SK-N-SH treated with all-trans-retinoic acid at 6 μM for 48 hours (cell line): Measurements from ENCODE around the gene SLC16A6.

Experiments
- ARNTL ChIP-seq: fragments of 450-650 bp; formaldehyde crosslinking; IDR thresholded peaks from 2 replicates; pipeline ENCODE4 v1.5.0; 2020; ENCODE audit warnings: low read depth, mild to moderate bottlenecking, moderate library complexity, borderline replicate concordance
- CREB5 ChIP-seq: fragments of 250-450 bp; sonication (Bioruptor Pico); IDR thresholded peaks from 2 replicates; pipeline ENCODE4 v1.5.1; 2020; ENCODE audit warnings: low read depth, mild to moderate bottlenecking, moderate library complexity
- CSDC2 ChIP-seq: fragments of 250-450 bp; sonication (Bioruptor Pico); IDR thresholded peaks from 2 replicates; pipeline ENCODE4 v1.5.0; 2020; ENCODE audit warnings: mild to moderate bottlenecking, moderate library complexity
- OSR1 ChIP-seq: fragments of 250-450 bp; sonication (Bioruptor Pico); IDR thresholded peaks from 2 replicates; pipeline ENCODE4 v1.8.0; 2022; ENCODE audit warnings: moderate library complexity, mild to moderate bottlenecking, inconsistent platforms
- PATZ1 ChIP-seq: fragments of 250-450 bp; sonication (Bioruptor Pico); IDR thresholded peaks from 2 replicates; pipeline ENCODE4 v1.8.0; 2020; ENCODE audit warnings: mild to moderate bottlenecking, moderate library complexity, borderline replicate concordance
- SNAI2 ChIP-seq: fragments of 250-450 bp; sonication (Bioruptor Pico); IDR thresholded peaks from 2 replicates; pipeline ENCODE4 v1.5.0; 2020; ENCODE audit warnings: mild to moderate bottlenecking, moderate library complexity
- TOX ChIP-seq: fragments of 250-450 bp; sonication (Bioruptor Pico); IDR thresholded peaks from 2 replicates; pipeline ENCODE4 v1.8.0; 2021; ENCODE audit warnings: mild to moderate bottlenecking, moderate library complexity, borderline replicate concordance
- TSHZ2 ChIP-seq: fragments of 250-450 bp; sonication (Bioruptor Pico); IDR thresholded peaks from 2 replicates; pipeline ENCODE4 v1.5.0; 2020; ENCODE audit warnings: mild to moderate bottlenecking, moderate library complexity
- ZFP3 ChIP-seq: fragments of 250-450 bp; sonication (Bioruptor Pico); IDR thresholded peaks from 2 replicates; pipeline ENCODE4 v1.5.0; 2020; ENCODE audit warnings: mild to moderate bottlenecking, moderate library complexity
- ZFP30 ChIP-seq: fragments of 450-650 bp; formaldehyde crosslinking; IDR thresholded peaks from 2 replicates; pipeline ENCODE4 v1.5.0; 2022; ENCODE audit warnings: mild to moderate bottlenecking, moderate library complexity
- ZNF565 ChIP-seq: fragments of 450-650 bp; formaldehyde crosslinking; conservative IDR thresholded peaks from 2 replicates; pipeline ENCODE4 v1.5.0; 2020; ENCODE audit warnings: low read depth, mild to moderate bottlenecking, moderate library complexity
- ZNF8 ChIP-seq: fragments of 450-650 bp; formaldehyde crosslinking; IDR thresholded peaks from 2 replicates; pipeline ENCODE4 v1.5.0; 2020; ENCODE audit warnings: mild to moderate bottlenecking, moderate library complexity

- TF ChIP-seq ZFP30 (CRISPR knock-in tag) (no peak), ZFP3 (CRISPR knock-in tag) (no peak), CREB5 (no peak), SNAI2 (no peak), OSR1 (CRISPR knock-in tag) (no peak), ARNTL (no peak), ZNF565 (CRISPR knock-in tag) (no peak), CSDC2 (CRISPR knock-in tag) (no peak), TSHZ2 (CRISPR knock-in tag) (no peak), PATZ1 (CRISPR knock-in tag) (no peak), TOX (CRISPR knock-in tag) (no peak), ZNF8 (CRISPR knock-in tag) (no peak)
These were observed 33.0 kb downstream of the SLC16A6 start for GRCh38 chr17:68257934-68258333.
